ENCODE measurements around the gene KCNQ1OT1.

The KCNQ1OT1 gene

GRCh38 chr11:2719831-2720590, 20.2 kb upstream of the KCNQ1OT1 start:
- no peak for DNase-seq

- no peak for DNase-seq
Observed at GRCh38 chr11:2718817-2719438, 19.1 kb upstream of the KCNQ1OT1 start.

- no peak for DNase-seq
Observed at GRCh38 chr11:2717561-2718325, 17.9 kb upstream of the KCNQ1OT1 start.

- DNase-seq = no peak
Observed at GRCh38 chr11:2716376-2717095, 16.7 kb upstream of the KCNQ1OT1 start.

GRCh38 chr11:2715716-2716350, 16.0 kb upstream of the KCNQ1OT1 start:
- no peak for DNase-seq

GRCh38 chr11:2714871-2715270, 15.1 kb upstream of the KCNQ1OT1 start:
- DNase-seq = no peak

GRCh38 chr11:2714463-2714800, 14.6 kb upstream of the KCNQ1OT1 start:
- no peak for DNase-seq

- DNase-seq = no peak
Observed at GRCh38 chr11:2713661-2714462, 14.1 kb upstream of the KCNQ1OT1 start.

- no peak for DNase-seq
Observed at GRCh38 chr11:2713094-2713493, 13.3 kb upstream of the KCNQ1OT1 start.

GRCh38 chr11:2711161-2711560, 11.4 kb upstream of the KCNQ1OT1 start:
- no peak for DNase-seq

- DNase-seq = no peak
Observed at GRCh38 chr11:2709429-2709828, 9.6 kb upstream of the KCNQ1OT1 start.

GRCh38 chr11:2708757-2709281, 9.0 kb upstream of the KCNQ1OT1 start:
- DNase-seq = no peak

GRCh38 chr11:2708151-2708581, 8.4 kb upstream of the KCNQ1OT1 start:
- DNase-seq = no peak

- DNase-seq = no peak
Observed at GRCh38 chr11:2707736-2708135, 7.9 kb upstream of the KCNQ1OT1 start.

GRCh38 chr11:2706321-2706720, 6.5 kb upstream of the KCNQ1OT1 start:
- DNase-seq = no peak

- DNase-seq = no peak
Observed at GRCh38 chr11:2704896-2705606, 5.3 kb upstream of the KCNQ1OT1 start.

GRCh38 chr11:2704356-2704755, 4.6 kb upstream of the KCNQ1OT1 start:
- no peak for DNase-seq

- no peak for DNase-seq
Observed at GRCh38 chr11:2703363-2704141, 3.8 kb upstream of the KCNQ1OT1 start.

GRCh38 chr11:2702771-2703362, 3.1 kb upstream of the KCNQ1OT1 start:
- no peak for DNase-seq
